Femur (tissue), 1 donor: Measurements from ENCODE around the gene TLE3.

ENCODE experiments used
- DNase-seq: peaks from one replicate; pipeline ENCODE4 v3.0.0-alpha.2; 2017

TLE3 gene

GRCh38 chr15:69999392-70000085 lies 98.2 kb downstream of the TLE3 start:
- DNase-seq = no peak

GRCh38 chr15:69998541-69999391 lies 99.0 kb downstream of the TLE3 start:
- DNase-seq = no peak

- peak; percentile 43 for DNase-seq
These were observed 99.9 kb downstream of the TLE3 start for GRCh38 chr15:69997813-69998212.
